ENCODE measurements around the gene DPP4. TPM values are rescaled to one million over a fixed set of nuclear protein-coding genes. Genes with fewer than 3 reads are reported as not detected.

Gene DPP4
- polyA plus RNA-seq, 3 donors: 0.46 TPM; not detected in 2

- H3K27me3 ChIP-seq (ENCODE audit: control insufficient read depth in 2 of 2, insufficient read depth in 2 of 2, low read length in 2 of 2): no peaks in the 10 kb centered on the region
- no peak overlapping the region for H3K9ac ChIP-seq (ENCODE audit: insufficient read depth, low read length, poor library complexity, severe bottlenecking)
- intact Hi-C loops (cut with micrococcal nuclease): no loop called here
- no peaks in the 10 kb centered on the region for H4K20me1 ChIP-seq (ENCODE audit: insufficient read depth, low read length)
- no peaks in the 10 kb centered on the region for H3K79me2 ChIP-seq (ENCODE audit: insufficient read depth, low read length)
- Mint-ChIP-seq H3K9me3 (peaks cover 8 to 19% (median 17%) of the 10 kb centered on the region in 7 donors), H3K4me3 (no peak overlapping the region), H3K4me1 (no peaks in the 10 kb centered on the region), H3K27me3 (ENCODE audit: low read depth in 3 of 3) (no peaks in the 10 kb centered on the region), H3K27ac (no peak overlapping the region), H3K36me3 (no peaks in the 10 kb centered on the region)
- DNase-seq: no peak
- no peak overlapping the region for H3K4me2 ChIP-seq (replicated peaks; ENCODE audit: extremely low read depth, low read length, poor library complexity, severe bottlenecking)
- no peak overlapping the region for H3K4me3 ChIP-seq (replicated peaks in 1 of 3; ENCODE audit: low read depth in 2 of 3, low read length in 3 of 3)
- H3K4me1 ChIP-seq (ENCODE audit: control insufficient read depth in 1 of 2, insufficient read depth in 2 of 2, low read length in 2 of 2): no peaks in the 10 kb centered on the region
- 95% methylated on average over 2 of the region's 4 CpGs for WGBS (ENCODE audit: insufficient coverage)
- no peak overlapping the region for H3K27ac ChIP-seq (ENCODE audit: low read depth in 1 of 2, low read length in 2 of 2)
- H3K9me3 ChIP-seq (replicated peaks in 1 of 2; ENCODE audit: control insufficient read depth in 1 of 2, insufficient read depth in 1 of 2, low read length in 2 of 2): peaks cover 0 to 12% of the 10 kb centered on the region in 2 donors
- no peak for TF ChIP-seq CTCF (IDR thresholded peaks at IDR 0.05)
- no peaks in the 10 kb centered on the region for H3K36me3 ChIP-seq (replicated peaks in 1 of 2; ENCODE audit: control insufficient read depth in 1 of 2, insufficient read depth in 2 of 2, low read length in 2 of 2)
- H2AFZ ChIP-seq (ENCODE audit: insufficient read depth, low read depth, low read length, poor library complexity, severe bottlenecking): no peak overlapping the region
Observed at GRCh38 chr2:162053808-162054155, 20.2 kb downstream of the DPP4 start.

DNA sequence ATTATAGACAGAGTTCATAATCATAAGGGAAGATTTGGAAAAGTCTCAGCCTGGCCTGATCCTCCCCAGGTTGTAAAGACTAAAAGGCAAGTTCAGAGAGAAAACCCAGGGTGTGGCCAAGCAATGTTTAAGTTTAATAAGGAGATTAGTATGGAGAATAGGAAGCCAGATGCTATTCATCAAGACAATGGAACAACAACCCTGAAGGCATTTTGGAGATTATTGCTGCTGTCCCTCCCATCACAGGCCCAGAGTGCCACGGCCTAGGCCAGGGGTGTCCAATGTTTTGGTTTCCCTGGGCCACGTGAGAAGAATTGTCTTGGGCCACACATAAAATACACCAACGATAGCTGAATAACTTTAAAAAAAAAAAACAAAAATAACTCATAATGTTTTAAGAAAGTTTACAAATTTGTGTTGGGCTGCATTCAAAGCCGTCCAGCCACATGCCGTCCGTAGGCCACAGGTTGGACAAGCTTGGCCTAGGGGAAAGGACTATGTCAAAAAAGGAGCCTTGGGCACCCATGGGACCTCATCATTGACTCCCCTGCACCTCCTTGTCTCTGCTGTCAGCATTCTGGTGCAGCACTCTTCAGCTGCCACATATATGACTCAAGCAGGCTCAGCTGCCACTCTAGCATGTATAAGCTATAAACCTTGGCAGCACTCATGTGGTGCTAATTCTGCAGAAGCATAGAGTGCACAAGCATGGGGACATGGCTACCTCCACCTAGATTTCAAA is 20.8 kb downstream of the DPP4 start:
- Histone ChIP-seq H3K4me1 (ENCODE audit: control insufficient read depth in 1 of 2, insufficient read depth in 2 of 2, low read length in 2 of 2) (no peaks in the 10 kb centered on the region), H2AFZ (ENCODE audit: insufficient read depth, low read depth, low read length, poor library complexity, severe bottlenecking) (no peak overlapping the region), H3K4me3 (replicated peaks in 1 of 3; ENCODE audit: low read depth in 2 of 3, low read length in 3 of 3) (no peak overlapping the region), H3K4me2 (replicated peaks; ENCODE audit: extremely low read depth, low read length, poor library complexity, severe bottlenecking) (no peak overlapping the region), H3K27me3 (ENCODE audit: control insufficient read depth in 2 of 2, insufficient read depth in 2 of 2, low read length in 2 of 2) (no peaks in the 10 kb centered on the region), H3K9ac (ENCODE audit: insufficient read depth, low read length, poor library complexity, severe bottlenecking) (no peak overlapping the region), H3K79me2 (ENCODE audit: insufficient read depth, low read length) (no peaks in the 10 kb centered on the region), H3K27ac (ENCODE audit: low read depth in 1 of 2, low read length in 2 of 2) (no peak overlapping the region), H3K36me3 (replicated peaks in 1 of 2; ENCODE audit: control insufficient read depth in 1 of 2, insufficient read depth in 2 of 2, low read length in 2 of 2) (no peaks in the 10 kb centered on the region), H3K9me3 (replicated peaks in 1 of 2; ENCODE audit: control insufficient read depth in 1 of 2, insufficient read depth in 1 of 2, low read length in 2 of 2) (peaks cover 0 to 12% of the 10 kb centered on the region in 2 donors), H4K20me1 (ENCODE audit: insufficient read depth, low read length) (no peaks in the 10 kb centered on the region)
- Mint-ChIP-seq H3K4me1 (no peaks in the 10 kb centered on the region), H3K36me3 (no peaks in the 10 kb centered on the region), H3K4me3 (no peak overlapping the region), H3K27me3 (ENCODE audit: low read depth in 3 of 3) (no peaks in the 10 kb centered on the region), H3K9me3 (peaks cover 8 to 19% (median 17%) of the 10 kb centered on the region in 7 donors), H3K27ac (no peak overlapping the region)
- intact Hi-C loops (cut with micrococcal nuclease): no loop called here
- WGBS (ENCODE audit: insufficient coverage): 100% methylated on average over 4 of the region's 6 CpGs
- no peak for DNase-seq
- TF ChIP-seq CTCF (IDR thresholded peaks at IDR 0.05): no peak

All from CD14-positive monocyte (primary cell).